ENCODE measurements around the gene INPP5J. TPM values are rescaled to one million over a fixed set of nuclear protein-coding genes. Genes with fewer than 3 reads are reported as not detected.
"Not testable (repeated sequence)": the region's sequence is repeated elsewhere in the genome, so short reads cannot be mapped to it uniquely, and the experiment has no call there.

Gene INPP5J
- total and polyA plus RNA-seq, 12 donors = 7.9 to 31.7 (median 16.9) TPM

DNA sequence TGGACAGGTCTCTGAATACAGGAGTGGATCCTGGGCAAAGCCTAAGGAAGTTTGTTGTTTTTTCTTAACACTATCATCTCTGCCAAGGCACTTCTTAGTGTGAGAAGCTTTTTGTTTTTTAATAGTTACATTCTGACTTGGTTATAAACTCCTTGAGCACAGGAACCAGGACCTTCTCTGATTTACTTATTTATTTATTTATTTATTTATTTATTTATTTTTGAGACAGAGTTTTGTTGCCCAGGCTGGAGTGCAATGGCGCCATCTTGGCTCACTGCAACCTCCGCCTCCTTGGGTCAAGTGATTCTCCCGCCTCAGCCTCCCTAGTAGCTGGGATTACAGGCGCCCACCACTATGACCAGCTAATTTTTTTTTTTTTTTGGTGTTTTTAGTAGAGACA, 48.2 kb downstream of the INPP5J start:
- DNase-seq (no peak), ATAC-seq (no peak)
- Histone ChIP-seq H3K27me3 (no peaks in the 10 kb centered on the region), H3K27ac (no peak overlapping the region), H3K36me3 (peaks cover 0 to 22% (median 4%) of the 10 kb centered on the region in 9 donors), H3K9me3 (no peaks in the 10 kb centered on the region), H3K4me1 (peaks cover 2 to 67% (median 50%) of the 10 kb centered on the region in 9 donors), H3K4me3 (no peak overlapping the region)
- TF ChIP-seq, protein P1, sequence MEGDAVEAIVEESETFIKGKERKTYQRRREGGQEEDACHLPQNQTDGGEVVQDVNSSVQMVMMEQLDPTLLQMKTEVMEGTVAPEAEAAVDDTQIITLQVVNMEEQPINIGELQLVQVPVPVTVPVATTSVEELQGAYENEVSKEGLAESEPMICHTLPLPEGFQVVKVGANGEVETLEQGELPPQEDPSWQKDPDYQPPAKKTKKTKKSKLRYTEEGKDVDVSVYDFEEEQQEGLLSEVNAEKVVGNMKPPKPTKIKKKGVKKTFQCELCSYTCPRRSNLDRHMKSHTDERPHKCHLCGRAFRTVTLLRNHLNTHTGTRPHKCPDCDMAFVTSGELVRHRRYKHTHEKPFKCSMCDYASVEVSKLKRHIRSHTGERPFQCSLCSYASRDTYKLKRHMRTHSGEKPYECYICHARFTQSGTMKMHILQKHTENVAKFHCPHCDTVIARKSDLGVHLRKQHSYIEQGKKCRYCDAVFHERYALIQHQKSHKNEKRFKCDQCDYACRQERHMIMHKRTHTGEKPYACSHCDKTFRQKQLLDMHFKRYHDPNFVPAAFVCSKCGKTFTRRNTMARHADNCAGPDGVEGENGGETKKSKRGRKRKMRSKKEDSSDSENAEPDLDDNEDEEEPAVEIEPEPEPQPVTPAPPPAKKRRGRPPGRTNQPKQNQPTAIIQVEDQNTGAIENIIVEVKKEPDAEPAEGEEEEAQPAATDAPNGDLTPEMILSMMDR (IDR thresholded peaks at IDR 0.05) = no peak
- intact Hi-C loops (cut with DNase I) = no loop called here
- 97% methylated on average over 4 of the region's 4 CpGs for WGBS, 2 donors

DNA sequence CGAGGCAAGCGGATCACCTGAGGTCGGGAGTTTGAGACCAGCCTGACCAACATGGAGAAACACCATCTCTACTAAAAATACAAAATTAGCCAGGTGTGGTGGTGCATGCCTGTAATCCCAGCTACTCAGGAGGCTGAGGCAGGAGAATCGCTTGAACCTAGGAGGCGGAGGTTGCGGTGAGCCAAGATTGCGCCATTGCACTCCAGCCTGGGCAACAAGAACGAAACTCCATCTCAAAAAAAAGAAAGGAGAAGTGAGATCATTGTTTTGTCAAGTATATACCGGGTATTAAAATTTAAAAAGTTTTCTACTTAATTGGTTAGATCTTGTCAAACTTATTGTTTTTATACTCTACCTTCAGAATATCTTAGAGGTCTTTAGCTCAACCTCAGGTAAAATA, 49.0 kb downstream of the INPP5J start:
- Histone ChIP-seq H3K4me1 (peaks cover 2 to 66% (median 50%) of the 10 kb centered on the region in 9 donors), H3K36me3 (peaks cover 0 to 23% (median 3%) of the 10 kb centered on the region in 9 donors), H3K27ac (peak overlapping the region in 1 of 10 donors; percentile 66)
- H3K9me3 ChIP-seq; DNase-seq; H3K27me3 ChIP-seq; ATAC-seq; intact Hi-C loops (cut with DNase I); H3K4me3 ChIP-seq: not testable (repeated sequence)
- 96 to 97% methylated on average over 9 of the region's 9 CpGs for WGBS, 2 donors

DNA sequence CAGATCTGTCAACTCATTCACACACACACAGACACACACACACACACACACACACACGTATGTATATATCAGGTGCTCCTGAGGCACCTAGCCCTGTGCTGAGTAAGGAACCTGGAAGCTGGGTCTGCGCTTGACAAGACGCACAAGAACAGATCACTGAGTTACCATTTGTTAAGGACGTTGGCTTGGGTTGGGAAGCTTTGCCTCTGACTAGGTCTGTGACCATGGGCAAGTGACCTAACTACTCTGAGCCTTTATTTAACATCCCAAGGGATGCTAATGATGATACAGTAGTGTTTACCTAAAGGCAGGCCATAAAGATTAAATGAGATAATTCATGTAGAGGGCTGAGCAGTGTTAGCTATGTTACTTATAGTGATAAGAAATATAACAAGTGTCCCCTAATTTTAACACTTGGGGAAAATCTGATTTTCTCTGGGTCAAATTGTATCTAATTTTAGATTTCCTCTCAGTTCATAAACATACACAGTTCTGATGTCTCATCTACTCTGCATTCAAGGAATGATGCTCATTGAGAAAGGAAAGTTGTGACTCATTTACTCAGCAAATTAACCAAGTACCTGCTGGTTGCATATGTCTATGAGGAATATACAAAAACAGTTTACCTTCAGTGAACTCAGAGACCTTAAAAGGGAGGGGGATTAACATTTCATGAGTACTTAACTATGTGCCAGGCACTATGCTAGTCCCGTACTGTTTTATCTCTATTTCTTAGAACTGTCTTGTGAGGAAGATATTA, 50.8 kb downstream of the INPP5J start:
- Histone ChIP-seq H3K27me3 (no peaks in the 10 kb centered on the region), H3K36me3 (peaks cover 0 to 30% (median 5%) of the 10 kb centered on the region in 9 donors), H3K4me1 (peaks cover 2 to 58% (median 43%) of the 10 kb centered on the region in 9 donors), H3K27ac (peak overlapping the region in 1 of 10 donors; percentile 16), H3K9me3 (no peaks in the 10 kb centered on the region), H3K4me3 (no peak overlapping the region)
- WGBS, 2 donors = 69 to 73% methylated on average over 5 of the region's 5 CpGs
- intact Hi-C loops (cut with DNase I) = no loop called here
- DNase-seq (no peak), ATAC-seq (peak in 2 of 8 donors; percentile 33 to 45)
- TF ChIP-seq, protein P1 (IDR thresholded peaks at IDR 0.05) = no peak

DNA sequence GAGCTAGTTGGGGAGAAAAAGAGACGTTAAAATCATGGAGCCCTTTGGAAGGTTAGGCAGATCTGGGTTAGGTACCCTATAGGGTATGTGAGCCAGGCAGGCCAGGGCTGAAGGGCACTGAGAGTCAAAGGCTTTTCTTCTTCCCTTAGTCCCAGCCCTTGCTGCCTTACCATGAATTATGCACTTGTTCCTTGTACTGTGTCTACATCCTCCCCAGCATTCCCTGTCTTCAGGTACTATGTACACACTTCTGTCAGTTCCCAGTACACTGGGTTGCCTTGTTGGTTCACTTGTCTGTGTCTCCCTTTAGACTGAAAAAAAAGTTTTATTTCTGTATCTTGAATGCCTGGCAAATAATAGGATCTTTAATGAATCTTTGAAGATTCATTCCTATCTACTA, 54.2 kb downstream of the INPP5J start:
- 95 to 98% methylated on average over 1 of the region's 1 CpG for WGBS, 2 donors
- H3K27ac ChIP-seq = no peak overlapping the region
- no peak for ATAC-seq

More for the DNA sequence above, 54.2 kb downstream of the INPP5J start:
- Histone ChIP-seq H3K4me3 (no peak overlapping the region), H3K4me1 (peaks cover 0 to 37% (median 23%) of the 10 kb centered on the region in 9 donors), H3K9me3 (no peaks in the 10 kb centered on the region), H3K27me3 (no peaks in the 10 kb centered on the region), H3K36me3 (peaks cover 0 to 41% (median 5%) of the 10 kb centered on the region in 9 donors)
- TF ChIP-seq, protein P1 (IDR thresholded peaks at IDR 0.05) = no peak
- DNase-seq = no peak
- intact Hi-C loops (cut with DNase I) = no loop called here

Measured in heart right ventricle (tissue), 16 donors.